K562 (cell line): ENCODE data around the gene CDKL4. TPM values are rescaled to one million over a fixed set of nuclear protein-coding genes. Genes with fewer than 3 reads are reported as not detected.

Experiments used
- ATF7 ChIP-seq: fragments of 450-650 bp; IDR thresholded peaks from 2 replicates; pipeline ENCODE4 v1.7.1; 2014; ENCODE audit warnings: mild to moderate bottlenecking, moderate library complexity
- CTBP1 ChIP-seq: fragments of 450-650 bp; IDR thresholded peaks from 2 replicates; pipeline ENCODE4 v1.6.1; 2016; ENCODE audit warnings: borderline replicate concordance
- EP300 ChIP-seq: IDR thresholded peaks from 2 replicates; pipeline ENCODE4 v1.6.1; 2012; ENCODE audit warnings: low read length, improper control_type of control experiment
- HDAC6 ChIP-seq: IDR thresholded peaks from 2 replicates; pipeline ENCODE4 v1.6.1; 2012; ENCODE audit warnings: low read depth, mild to moderate bottlenecking, control low read depth, inconsistent platforms, low read length, moderate library complexity
- HNRNPUL1 ChIP-seq: fragments of 200-400 bp; formaldehyde crosslinking; IDR thresholded peaks from 2 replicates; pipeline ENCODE4 v1.6.1; 2017; ENCODE audit warnings: low read length
- MECOM ChIP-seq: fragments of 250-450 bp; sonication (Bioruptor Pico); IDR thresholded peaks from 2 replicates; pipeline ENCODE4 v1.8.0; 2022; ENCODE audit warnings: inconsistent platforms
- NBN ChIP-seq: fragments of 450-650 bp; IDR thresholded peaks from 2 replicates; pipeline ENCODE4 v1.6.1; 2016; ENCODE audit warnings: low read depth, mild to moderate bottlenecking
- NCOR1 ChIP-seq: fragments of 450-650 bp; IDR thresholded peaks from 2 replicates; pipeline ENCODE4 v1.6.1; 2016; ENCODE audit warnings: mild to moderate bottlenecking, moderate library complexity
- NFIC ChIP-seq: fragments of 450-650 bp; IDR thresholded peaks from 2 replicates; pipeline ENCODE4 v1.6.1; 2017; ENCODE audit warnings: mild to moderate bottlenecking, inconsistent platforms
- PATZ1 ChIP-seq: fragments of 250-450 bp; sonication (Bioruptor Pico); IDR thresholded peaks from 2 replicates; pipeline ENCODE4 v1.5.0; 2020; ENCODE audit warnings: mild to moderate bottlenecking, borderline replicate concordance
- PCBP1 ChIP-seq: fragments of 200-400 bp; formaldehyde crosslinking; IDR thresholded peaks from 2 replicates; pipeline ENCODE4 v1.6.1; 2018; ENCODE audit warnings: mild to moderate bottlenecking, low read depth, low read length; ENCODE audit not compliant: poor library complexity, severe bottlenecking
- RBM34 ChIP-seq: fragments of 200-400 bp; formaldehyde crosslinking; IDR thresholded peaks from 2 replicates; pipeline ENCODE4 v1.6.1; 2018; ENCODE audit warnings: low read length, borderline replicate concordance; ENCODE audit not compliant: insufficient read depth
- RCOR1 ChIP-seq, 2 experiments: IDR thresholded peaks; 2 replicates each; pipeline ENCODE4 v1.6.1; 2012; ENCODE audit warnings: low read depth in 2 of 2, low read length in 2 of 2, borderline replicate concordance in 1 of 2, improper control_type of control experiment in 1 of 2
- ZNF668 ChIP-seq: fragments of 250-450 bp; sonication (Bioruptor Pico); IDR thresholded peaks from 2 replicates; pipeline ENCODE4 v1.8.0; 2022; ENCODE audit warnings: mild to moderate bottlenecking, inconsistent platforms
- polyA plus RNA-seq, 8 experiments: library from polyadenylated mRNA; depleted of rRNA in 4 of 8; stranded (reverse) in 5 of 8; unstranded in 3 of 8; fragments of >200 nt; fragmentation: Nextera tagmentation in 2 of 8; fragmentation: Illumina TruSeq in 1 of 8; extraction: Ambion mirVana in 2 of 8; extraction: Trizol in 1 of 8; gene quantifications; 2 replicates each; pipeline versions ENCODE4 v1.2.1 to v1.2.3, GENCODE V29; 2011 to 2014; ENCODE audit warnings: inconsistent platforms in 1 of 8, missing spikeins in 1 of 8
- total RNA-seq, 7 experiments: library from RNA; depleted of rRNA in 6 of 7; stranded (reverse); fragments of >200 nt in 6 of 7; fragmentation: Illumina TruSeq in 2 of 7; extraction: Trizol in 2 of 7; gene quantifications; 2 replicates each; pipeline versions ENCODE4 v1.2.1 to v1.2.3, GENCODE V29; 2011 to 2021; ENCODE audit warnings: low replicate concordance in 1 of 7
- TF ChIP-seq, protein P1 (sequence below): fragments of 450-650 bp; formaldehyde crosslinking; IDR thresholded peaks from 2 replicates; pipeline ENCODE4 v1.4.0; 2020; ENCODE audit warnings: mild to moderate bottlenecking, moderate library complexity

CDKL4 gene
- total and polyA plus RNA-seq, 9 of the 15 experiments (the other 6 are each of a cell fraction or from before 2014, with no cell fraction given): not detected

DNA sequence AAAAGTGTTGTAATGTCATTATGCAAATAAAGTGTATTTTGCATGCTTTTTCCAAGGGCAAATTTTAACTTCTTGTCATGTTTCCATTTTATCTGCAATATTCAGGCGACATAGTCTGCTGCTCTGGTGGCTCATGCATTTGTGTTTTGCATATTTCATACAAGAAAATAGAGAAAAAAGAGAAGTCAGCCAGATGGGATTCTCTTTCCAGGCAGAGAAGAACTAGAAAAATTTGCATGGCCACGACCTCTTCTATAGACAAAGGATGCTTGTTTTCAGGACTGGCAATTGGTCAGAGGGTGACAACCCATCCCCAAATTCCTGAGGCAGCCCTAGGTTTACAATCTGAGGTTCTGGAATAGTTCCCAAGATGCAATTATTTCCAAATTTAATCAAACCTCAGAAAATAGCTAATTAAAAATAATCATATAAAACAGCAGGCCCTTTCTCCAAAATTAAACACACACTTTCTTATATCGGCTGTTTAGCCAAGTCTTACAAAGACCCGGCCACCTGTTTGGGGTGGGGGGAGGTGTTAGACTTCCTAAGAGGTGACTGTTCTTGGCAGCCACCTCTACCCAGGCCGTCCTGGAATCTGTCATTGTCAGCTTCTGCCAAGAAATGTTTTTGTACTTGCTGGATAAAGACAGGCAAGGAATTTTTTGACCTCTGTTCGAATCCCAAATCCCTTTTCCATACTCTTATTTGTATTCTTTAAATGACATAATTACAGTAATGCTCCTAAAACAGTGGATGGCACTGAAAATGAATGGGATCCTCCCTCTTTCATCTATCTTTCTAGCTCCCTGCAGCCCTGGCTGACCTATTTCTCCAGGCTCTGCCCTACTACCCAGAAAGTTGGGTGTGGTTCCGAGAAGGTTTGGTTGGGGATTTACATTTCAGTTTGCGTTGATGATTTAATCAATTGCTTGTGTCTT lies 102.2 kb downstream of the CDKL4 start (continued):
- TF ChIP-seq RBM34: no peak
- TF ChIP-seq HNRNPUL1: no peak
- TF ChIP-seq NFIC: peak; percentile 30; the same call in 1 of the 2 replicates
- no peak for TF ChIP-seq PATZ1
- peak; percentile 20; the same call in 1 of the 2 replicates for TF ChIP-seq CTBP1
- TF ChIP-seq MECOM (CRISPR knock-in tag): 0 out of 2 replicates have a peak, but pooled peaks have one; percentile 46
- 0 out of 2 replicates have a peak, but pooled peaks have one; percentile 57 for TF ChIP-seq ATF7
- TF ChIP-seq, protein P1, sequence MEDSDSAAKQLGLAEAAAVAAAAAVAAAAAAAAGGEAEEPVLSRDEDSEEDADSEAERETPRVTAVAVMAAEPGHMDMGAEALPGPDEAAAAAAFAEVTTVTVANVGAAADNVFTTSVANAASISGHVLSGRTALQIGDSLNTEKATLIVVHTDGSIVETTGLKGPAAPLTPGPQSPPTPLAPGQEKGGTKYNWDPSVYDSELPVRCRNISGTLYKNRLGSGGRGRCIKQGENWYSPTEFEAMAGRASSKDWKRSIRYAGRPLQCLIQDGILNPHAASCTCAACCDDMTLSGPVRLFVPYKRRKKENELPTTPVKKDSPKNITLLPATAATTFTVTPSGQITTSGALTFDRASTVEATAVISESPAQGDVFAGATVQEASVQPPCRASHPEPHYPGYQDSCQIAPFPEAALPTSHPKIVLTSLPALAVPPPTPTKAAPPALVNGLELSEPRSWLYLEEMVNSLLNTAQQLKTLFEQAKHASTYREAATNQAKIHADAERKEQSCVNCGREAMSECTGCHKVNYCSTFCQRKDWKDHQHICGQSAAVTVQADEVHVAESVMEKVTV (CRISPR knock-in tag): no peak
- TF ChIP-seq NBN: 0 out of 2 replicates have a peak, but pooled peaks have one; percentile 27
- peak; percentile 75 for TF ChIP-seq NCOR1
- TF ChIP-seq PCBP1: no peak
- no peak for TF ChIP-seq HDAC6
- TF ChIP-seq ZNF668 (CRISPR knock-in tag): no peak
- TF ChIP-seq RCOR1 (IDR thresholded peaks at IDR 0.05; ENCODE audit: borderline replicate concordance in 1 of 2, low read depth in 2 of 2, low read length in 2 of 2): peak; percentile 36 to 89; a peak in 3 of 4 replicates
- TF ChIP-seq EP300: peak; percentile 88
